GM10266 (cell line): ENCODE data around the gene KAZN.

Experiments
- DNase-seq: peaks from one replicate; pipeline ENCODE4 v3.0.0; 2012; ENCODE audit errors: extremely low spot score
- TF ChIP-seq, protein P1 (sequence below): IDR thresholded peaks from 2 replicates; pipeline ENCODE4 v1.5.1; 2012; ENCODE audit warnings: mild to moderate bottlenecking, low read depth; ENCODE audit not compliant: control insufficient read depth, insufficient read depth; ENCODE audit errors: missing control alignments

The KAZN gene

DNA sequence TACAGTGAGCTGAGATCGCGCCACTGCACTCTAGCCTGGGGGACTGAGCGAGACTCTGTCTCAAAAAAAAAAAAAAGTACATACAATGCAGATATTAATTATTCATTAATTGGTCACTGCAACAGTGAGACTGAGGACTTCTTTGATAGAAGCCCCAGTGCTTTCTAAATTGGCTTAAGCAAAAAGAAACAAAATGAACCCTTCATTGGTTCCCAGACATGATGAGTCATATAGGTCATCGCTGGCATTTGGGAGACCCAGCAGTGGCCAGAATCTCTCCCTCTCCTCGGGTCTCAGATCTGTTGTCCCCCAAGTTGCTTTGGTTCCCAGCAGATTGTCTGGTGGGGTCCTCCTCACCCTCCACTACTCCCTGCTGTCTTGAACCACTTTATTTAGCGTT is 144.9 kb downstream of the KAZN start:
- DNase-seq: no peak
- TF ChIP-seq, protein P1, sequence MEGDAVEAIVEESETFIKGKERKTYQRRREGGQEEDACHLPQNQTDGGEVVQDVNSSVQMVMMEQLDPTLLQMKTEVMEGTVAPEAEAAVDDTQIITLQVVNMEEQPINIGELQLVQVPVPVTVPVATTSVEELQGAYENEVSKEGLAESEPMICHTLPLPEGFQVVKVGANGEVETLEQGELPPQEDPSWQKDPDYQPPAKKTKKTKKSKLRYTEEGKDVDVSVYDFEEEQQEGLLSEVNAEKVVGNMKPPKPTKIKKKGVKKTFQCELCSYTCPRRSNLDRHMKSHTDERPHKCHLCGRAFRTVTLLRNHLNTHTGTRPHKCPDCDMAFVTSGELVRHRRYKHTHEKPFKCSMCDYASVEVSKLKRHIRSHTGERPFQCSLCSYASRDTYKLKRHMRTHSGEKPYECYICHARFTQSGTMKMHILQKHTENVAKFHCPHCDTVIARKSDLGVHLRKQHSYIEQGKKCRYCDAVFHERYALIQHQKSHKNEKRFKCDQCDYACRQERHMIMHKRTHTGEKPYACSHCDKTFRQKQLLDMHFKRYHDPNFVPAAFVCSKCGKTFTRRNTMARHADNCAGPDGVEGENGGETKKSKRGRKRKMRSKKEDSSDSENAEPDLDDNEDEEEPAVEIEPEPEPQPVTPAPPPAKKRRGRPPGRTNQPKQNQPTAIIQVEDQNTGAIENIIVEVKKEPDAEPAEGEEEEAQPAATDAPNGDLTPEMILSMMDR: no peak

DNA sequence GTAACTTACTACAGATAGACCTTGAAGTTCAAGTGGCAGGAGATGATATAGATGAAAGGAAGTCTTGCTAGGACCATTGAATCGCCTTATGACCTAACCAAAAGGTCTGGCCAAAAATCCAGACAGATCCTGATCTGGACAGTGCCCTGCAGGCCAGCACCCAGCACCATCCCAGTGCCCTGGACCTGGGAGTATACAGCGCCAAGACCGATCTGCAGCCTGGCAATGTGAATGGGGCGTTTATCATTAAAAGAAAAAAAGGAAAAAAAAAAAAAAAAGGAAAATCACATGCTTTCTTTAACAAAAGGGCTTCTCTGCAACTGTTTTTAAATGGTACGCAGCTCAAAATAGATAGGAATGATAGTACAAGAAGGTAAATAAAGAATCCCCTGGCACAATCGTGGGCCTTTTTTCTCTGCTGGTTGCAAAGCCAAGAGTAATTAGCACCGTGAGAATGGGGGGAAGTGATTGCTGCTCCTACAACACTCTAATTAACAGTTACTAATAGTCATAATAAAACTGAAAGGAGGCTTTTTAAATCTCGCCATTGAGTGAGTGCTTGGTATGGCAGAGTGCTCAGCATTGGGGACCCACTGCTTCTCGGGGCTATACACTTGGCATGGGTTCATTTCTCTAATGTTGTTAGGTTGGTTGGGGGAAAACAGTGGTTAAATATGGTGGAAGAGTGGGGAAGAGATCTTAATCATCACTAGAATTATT is 146.7 kb downstream of the KAZN start:
- DNase-seq: no peak
- TF ChIP-seq, protein P1: no peak

DNA sequence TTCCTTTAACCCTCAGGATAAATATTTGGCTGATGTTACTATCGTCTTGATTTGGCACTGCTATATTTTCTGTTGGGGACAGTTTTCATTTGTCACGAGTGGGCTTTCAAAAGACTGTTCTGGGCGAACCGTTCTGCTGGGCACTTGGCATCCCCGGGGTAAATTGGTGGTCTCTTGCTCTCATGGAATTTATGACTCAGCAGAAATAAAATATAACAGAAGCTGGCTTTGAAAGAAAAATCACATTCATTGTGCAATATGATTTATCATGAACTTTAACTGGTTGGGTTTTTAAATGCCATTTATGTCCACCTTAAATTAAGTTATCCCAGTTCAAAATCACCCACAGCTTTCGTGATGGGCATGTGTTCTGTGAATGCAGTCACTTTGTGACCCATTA is 147.3 kb downstream of the KAZN start:
- TF ChIP-seq, protein P1: no peak
- no peak for DNase-seq

DNA sequence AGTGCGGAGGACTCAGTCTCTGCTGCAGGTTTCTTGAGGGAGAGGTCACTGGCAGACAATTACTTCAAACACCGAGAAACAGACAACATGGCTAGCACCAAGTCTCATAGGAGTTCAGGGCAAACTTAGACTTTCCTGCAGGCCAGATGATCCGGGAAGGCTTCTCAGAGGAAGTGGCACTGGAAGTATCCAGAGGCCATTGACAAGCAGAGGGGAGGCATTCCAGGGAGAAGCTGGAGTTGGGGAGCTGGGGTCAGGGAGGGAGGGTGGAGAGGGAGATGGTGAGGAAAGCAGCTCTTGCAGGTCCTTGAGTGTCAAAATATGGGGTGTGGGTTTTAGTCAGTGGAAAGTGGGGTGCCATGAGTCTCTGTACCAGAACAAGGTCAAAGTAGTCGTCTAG is 147.9 kb downstream of the KAZN start:
- TF ChIP-seq, protein P1: no peak
- no peak for DNase-seq

DNA sequence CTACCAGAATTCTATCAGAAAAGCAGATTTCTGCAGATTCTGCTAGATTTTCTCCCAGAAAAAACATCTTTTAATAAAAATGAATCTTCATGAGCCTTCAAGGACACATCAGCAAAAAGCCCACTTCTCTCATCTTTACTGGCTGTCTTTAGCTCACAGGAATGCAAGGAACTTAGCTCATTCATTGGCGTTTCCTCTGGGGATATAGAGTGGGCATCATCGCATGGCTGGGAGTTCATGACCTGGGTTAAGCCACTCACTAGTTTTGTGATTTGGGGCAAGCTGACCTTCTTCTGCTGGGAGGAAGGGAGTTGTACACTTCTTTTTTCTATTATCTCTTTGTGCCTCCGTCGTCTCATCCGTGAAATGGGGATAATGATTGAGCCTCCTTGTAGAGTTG is 149.7 kb downstream of the KAZN start:
- TF ChIP-seq, protein P1: no peak
- DNase-seq: no peak

DNA sequence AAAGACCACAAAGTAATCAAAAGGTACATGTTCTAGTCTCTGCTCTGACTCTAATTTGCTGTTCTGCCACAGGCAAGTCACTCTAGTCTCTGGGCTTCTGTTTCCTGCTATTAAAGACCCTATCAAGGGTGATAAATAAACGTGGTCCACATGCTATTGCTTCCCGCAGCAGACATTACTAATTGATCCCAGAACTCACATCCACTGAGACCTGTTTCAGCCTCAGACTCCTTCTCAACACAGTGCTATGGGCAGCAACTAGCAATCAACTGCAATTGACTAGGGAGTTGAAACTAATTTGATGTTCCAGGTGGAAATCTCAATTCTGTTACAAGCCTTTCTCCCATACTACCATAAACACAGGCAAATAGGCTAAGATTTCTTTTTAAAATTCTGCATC is 150.5 kb downstream of the KAZN start:
- TF ChIP-seq, protein P1: no peak
- DNase-seq: no peak

DNA sequence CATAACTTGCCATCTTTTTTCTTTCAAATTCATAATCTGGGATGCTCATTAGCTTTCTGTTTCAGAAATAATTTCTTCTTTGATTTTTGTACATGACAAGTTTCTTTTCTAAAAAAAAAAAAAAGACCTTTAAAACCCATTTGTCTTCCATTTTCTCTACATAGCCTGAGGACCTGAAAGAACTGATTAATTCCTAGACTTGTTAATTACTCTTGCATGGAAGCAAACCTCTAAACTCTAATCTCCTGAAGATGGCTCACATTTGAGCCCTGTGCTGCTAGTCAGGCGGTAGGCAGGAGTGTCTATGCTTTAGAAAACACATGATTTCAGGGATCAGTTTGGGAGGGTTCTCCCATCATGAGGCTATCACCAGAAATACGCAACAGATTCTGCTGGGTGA is 152.0 kb downstream of the KAZN start:
- DNase-seq: no peak
- TF ChIP-seq, protein P1: no peak
